WTC11 (cell line): ENCODE data around the gene TEAD1.

ENCODE experiments used
- CREB1 ChIP-seq: sonication (generic); formaldehyde crosslinking; IDR thresholded peaks from 2 replicates; pipeline ENCODE4 v1.8.0; 2023; ENCODE audit warnings: mild to moderate bottlenecking, missing genetic modification reagents
- CTCF ChIP-seq: fragments of 200-600 bp; IDR thresholded peaks from 2 replicates; pipeline ENCODE4 v1.8.0; 2022; ENCODE audit warnings: antibody characterized with exemption
- MLX ChIP-seq: sonication (generic); formaldehyde crosslinking; IDR thresholded peaks from 2 replicates; pipeline ENCODE4 v1.8.1; 2023; ENCODE audit warnings: mild to moderate bottlenecking, missing genetic modification reagents, moderate library complexity
- NFE2L1 ChIP-seq: sonication (generic); formaldehyde crosslinking; IDR thresholded peaks from 2 replicates; pipeline ENCODE4 v1.8.1; 2023; ENCODE audit warnings: missing genetic modification reagents
- PREB ChIP-seq: sonication (generic); formaldehyde crosslinking; IDR thresholded peaks from 2 replicates; pipeline ENCODE4 v1.8.1; 2022; ENCODE audit warnings: mild to moderate bottlenecking, missing genetic modification reagents, moderate library complexity, borderline replicate concordance

GRCh38 chr11:12764187-12764914, 90.1 kb downstream of the TEAD1 start:
- TF ChIP-seq MLX: no peak
- no peak for TF ChIP-seq NFE2L1 (CRISPR knock-in tag)
- no peak for TF ChIP-seq CTCF
- no peak for TF ChIP-seq CREB1 (CRISPR knock-in tag)
- no peak for TF ChIP-seq PREB (CRISPR knock-in tag)
